ENCODE data around the gene SPINK9.

GRCh38 chr5:148374690-148375360 lies 39.5 kb downstream of the SPINK9 start:
- TF ChIP-seq CTCF (IDR thresholded peaks at IDR 0.05): peak; percentile 39 to 74 (median 62)
- TF ChIP-seq EP300 (IDR thresholded peaks at IDR 0.05): no peak
- no peak for TF ChIP-seq POLR2A (IDR thresholded peaks at IDR 0.05)
- TF ChIP-seq POLR2AphosphoS5 (IDR thresholded peaks at IDR 0.05): no peak

All from upper lobe of left lung (tissue), 4 donors.